Mucosa of gallbladder (tissue), 1 donor: ENCODE results near the gene STARD4. TPM values are rescaled to one million over a fixed set of nuclear protein-coding genes. Genes with fewer than 3 reads are reported as not detected.

Experiments
- DNase-seq: peaks from one replicate; pipeline ENCODE4 v3.0.0-alpha.2; 2020; ENCODE audit warnings: low spot score
- total RNA-seq: library from RNA; stranded (reverse); gene quantifications from one replicate; pipeline ENCODE4 v1.2.1, GENCODE V29; 2021
- donor health status: DM: no; HTN: no; CAD: no.

The STARD4 gene
- total RNA-seq, 1 donor from 2014 or later, result 40.7 TPM

DNA sequence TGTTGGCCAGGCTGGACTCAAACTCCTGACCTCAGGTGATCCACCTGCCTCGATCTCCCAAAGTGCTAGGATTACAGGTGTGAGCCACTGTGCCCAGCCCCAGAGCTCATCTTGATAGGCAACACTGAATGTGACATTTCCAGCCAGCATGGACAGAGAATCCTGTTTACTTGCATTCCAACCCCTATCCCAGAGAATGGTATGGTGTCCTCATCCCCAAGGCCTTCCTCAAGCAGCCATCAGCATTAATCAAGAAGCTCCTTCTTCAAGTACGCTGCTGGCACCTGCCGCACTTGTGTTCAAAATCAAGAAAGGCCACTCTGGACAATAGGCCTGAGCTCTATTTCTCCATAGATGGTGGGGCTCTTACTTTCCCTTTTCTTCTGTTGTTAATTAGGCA is 40.2 kb downstream of the STARD4 start:
- DNase-seq, result no peak

DNA sequence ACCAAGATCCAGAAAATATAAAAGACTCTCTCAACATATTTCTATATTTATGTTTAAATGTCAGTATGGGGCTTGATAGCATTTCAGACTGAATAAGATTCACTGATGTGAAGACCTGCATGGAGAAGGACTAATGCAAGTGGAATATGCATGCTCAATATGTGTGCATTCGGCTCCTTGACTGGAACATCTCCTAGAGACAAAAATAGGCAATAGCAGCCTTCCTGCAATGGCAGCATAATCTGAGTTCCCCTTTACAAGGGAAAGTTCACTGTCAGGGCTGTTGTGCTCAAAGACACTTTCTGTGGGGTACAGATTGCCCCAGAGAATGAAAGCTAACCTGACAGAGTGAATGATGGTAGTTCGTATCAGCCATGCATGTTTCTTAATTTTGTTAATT is 42.4 kb downstream of the STARD4 start:
- no peak for DNase-seq

DNA sequence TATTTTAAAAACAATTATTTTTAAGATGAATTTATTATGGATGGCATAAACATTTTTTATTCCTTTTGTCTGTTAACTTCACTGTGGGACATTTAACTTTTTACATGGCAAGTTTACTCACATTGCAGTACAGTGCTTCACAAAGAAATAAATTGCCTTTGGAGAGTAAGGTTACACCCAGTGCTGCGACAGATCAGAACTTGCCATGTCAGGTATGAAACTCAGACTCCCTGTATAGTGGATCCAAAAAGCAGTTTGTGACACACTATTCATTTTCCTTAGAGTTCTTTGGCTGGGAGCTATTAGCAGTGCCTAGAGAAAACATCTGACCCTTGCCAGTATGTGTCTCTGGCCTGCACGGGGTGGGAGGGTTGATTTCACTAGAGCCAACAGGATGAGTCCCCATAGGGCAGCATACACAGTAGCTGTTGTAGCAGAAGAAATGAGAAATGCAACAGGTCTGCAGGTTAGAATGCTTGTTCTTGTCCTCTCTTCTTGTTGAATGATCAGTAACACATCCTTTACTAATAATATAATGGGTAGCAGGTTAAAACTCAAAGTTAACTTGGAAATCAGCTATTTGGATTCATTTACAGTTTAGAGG is 42.9 kb downstream of the STARD4 start:
- DNase-seq, result no peak

DNA sequence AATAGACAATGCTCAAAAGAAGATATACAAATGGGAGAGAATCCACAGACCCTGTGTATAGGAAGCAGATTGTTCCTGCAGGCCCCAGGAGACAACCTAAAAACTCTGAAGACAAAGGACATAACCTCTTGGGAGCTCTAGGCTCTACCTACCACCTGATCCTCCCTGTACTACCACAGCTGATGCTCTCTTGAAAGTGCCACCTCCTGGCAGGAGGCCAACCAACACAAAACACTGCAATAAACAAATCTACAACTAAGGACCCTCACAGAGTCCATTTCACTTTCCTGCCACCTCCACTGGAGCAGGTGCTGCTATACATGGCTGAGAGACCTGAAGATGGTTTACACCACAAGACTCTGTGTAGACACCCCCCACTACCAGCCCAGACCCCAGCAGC is 49.0 kb downstream of the STARD4 start:
- DNase-seq, result no peak

DNA sequence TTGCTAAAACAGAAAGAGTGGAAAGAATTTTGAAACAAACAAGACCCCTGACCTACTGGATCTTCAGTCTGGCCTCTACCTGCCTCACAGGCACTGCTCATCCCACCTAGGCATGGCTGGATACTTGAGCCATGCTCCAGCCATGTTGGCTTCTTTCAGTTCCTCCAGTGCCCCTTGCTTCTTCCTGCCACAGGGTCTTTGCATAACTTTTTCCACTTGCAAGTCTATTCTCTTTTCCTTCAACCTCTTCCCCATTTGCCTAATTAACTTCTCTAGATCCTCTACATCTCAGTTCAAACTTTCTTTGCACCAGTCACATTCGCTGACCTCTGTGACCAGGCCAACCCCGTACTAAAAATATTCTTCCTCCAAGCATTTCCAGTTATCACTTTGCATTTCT is 50.4 kb downstream of the STARD4 start:
- no peak for DNase-seq

DNA sequence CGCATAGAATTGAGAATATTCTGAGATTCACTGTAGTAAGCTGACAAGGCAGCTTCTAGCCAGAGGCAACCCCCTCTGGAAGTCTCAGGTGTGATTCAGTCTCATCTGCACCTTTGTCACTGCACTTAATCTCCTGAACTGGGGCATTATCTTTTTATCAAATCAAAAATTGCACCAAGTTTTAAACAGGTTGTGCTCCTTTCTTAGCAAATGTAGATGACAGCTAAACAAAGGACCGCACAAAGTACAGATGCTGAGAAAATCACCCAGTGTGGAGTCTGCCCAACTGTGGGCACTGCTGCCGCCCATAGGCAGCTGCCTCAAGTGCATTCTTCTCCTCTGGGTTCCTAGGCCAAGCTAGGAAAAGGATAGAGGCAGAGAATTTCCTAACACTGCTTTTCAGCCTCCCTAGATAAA is 51.1 kb downstream of the STARD4 start:
- DNase-seq, result no peak

DNA sequence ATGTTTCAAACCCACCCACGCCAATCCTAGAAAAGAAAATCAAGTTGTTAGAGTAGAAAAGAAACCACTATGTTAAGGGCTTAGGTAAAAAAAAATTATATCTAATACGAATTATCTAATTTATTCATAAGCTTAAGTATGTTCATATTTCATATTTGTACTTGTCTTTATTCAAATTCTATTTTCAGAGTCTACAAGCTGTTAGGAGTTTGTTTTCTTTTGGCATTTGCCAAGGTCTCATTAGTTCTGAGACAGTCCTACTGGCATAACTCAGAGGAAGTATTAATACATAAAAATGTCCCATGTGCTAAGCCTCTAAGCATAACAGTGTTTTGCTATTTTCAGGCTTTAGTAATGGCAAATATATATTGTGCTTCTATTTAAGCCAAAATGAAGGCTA is 57.6 kb downstream of the STARD4 start:
- no peak for DNase-seq

DNA sequence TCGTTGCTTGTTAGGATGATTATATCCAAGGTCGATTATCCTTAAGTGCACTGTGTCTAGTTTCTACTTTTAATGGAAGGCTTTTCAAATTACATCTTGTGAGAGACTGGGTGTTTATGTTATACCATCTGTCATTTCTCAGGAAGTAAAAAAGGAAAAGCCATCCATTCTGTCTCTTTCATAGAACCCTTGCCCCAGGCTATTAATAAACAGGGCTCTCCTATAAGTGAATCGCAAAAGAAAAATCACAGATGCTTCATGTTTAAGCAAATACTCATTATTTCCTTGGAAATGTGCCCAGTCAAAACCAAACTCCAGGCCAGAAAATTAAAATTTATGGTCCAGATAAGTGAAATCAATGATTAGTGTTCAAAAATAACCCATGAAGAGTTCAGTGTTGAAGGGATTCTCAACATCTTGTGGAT is 58.1 kb downstream of the STARD4 start:
- DNase-seq, result no peak

DNA sequence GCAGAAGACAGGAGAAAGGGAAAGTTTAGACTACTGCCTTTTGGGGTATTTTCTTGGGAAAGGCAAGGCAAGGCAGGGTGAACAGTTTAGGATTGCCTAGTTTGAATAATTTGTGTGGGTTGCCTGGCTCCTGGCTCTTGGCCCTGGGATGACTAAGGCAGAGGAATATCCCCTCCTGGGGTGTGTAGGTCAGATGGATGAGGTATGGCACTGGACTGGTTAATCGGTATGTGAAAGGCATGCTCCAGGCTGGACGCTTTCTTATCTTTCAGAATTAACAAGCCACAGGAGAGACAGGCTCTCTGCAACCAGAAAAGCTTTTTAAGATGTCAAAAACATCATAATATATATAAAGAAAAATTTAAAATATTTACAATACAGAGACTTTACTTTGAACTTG is 58.6 kb downstream of the STARD4 start:
- DNase-seq, result no peak

DNA sequence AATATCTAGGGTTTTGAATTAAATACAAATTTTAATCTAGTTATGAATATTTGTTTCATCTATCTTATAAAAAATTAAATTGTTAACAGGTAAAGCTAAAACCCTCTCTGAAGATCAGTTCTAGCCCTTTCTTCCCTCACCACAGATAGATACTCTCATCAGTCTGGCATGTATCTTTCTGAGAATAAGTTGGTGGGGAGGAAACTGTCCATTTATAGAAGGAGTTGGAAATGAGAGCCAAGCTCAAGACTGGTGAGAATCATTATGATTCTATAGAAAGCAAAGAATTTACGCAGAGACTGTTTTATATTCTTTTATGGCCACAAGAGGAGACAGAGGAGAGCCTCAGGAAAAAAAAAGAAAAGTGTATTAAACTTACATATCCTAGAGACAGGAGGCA is 59.0 kb downstream of the STARD4 start:
- DNase-seq, result no peak

DNA sequence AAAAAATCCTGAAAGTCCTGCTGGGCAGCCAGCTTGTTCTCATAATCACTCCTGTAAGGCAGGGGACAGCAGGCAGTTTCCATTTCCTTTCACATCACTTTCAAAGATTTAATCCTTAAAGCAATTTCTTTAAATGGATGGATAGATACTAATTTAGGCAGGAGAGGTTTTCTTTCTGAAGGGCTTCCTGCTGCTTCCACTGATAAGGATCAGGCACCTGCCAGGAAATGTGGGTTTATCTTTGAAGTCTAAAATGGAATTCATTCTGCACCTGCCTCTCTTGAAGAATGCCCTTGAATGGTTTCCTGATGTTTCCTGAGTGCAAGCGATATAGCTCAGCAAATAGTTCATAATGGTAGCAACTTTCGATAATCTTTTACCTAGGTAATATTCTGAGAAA is 64.5 kb downstream of the STARD4 start:
- DNase-seq, result no peak

DNA sequence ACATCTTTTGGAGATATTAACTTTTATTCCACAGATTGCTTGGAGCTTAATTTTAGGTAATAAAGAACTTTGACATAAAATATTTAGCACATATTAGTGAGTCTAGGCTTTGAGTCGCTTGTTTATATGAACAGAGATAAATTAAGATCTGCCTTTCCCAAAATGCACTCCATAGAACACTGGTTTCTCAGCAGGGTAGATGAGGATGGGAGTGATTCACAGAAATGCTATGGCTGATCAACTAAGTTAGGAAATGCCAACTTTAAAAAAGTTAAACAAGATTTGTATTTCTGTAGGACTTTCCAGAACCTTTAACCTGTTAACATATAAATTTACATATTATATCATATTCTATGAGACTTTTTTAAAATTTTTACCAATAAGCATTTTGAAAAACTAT is 65.2 kb downstream of the STARD4 start:
- DNase-seq, result no peak

Other genes with a start within 250 kb of the STARD4 start
- gene NREP, start 244.7 kb upstream of the STARD4 start, total RNA-seq, result 51.2 TPM